HG03095 (cell line): ENCODE results near the gene CREB1.
"Not testable (repeated sequence)": the region's sequence is repeated elsewhere in the genome, so short reads cannot be mapped to it uniquely, and the experiment has no call there.

Experiments used
- ATAC-seq: cut with Tn5 transposase; IDR thresholded peaks from one replicate; pipeline ENCODE4 v1.9.1; 2021; ENCODE audit warnings: moderate library complexity; ENCODE audit not compliant: unreplicated experiment

Gene CREB1

GRCh38 chr2:207614824-207615223 is 85.1 kb downstream of the CREB1 start:
- ATAC-seq, result no peak

GRCh38 chr2:207616185-207616584 is 86.4 kb downstream of the CREB1 start:
- no peak for ATAC-seq

- ATAC-seq, result no peak
These were observed 87.4 kb downstream of the CREB1 start for GRCh38 chr2:207617011-207617671.

- ATAC-seq, result peak; percentile 37
These were observed 90.0 kb downstream of the CREB1 start for GRCh38 chr2:207619764-207620203.

GRCh38 chr2:207621501-207622039 is 91.8 kb downstream of the CREB1 start:
- ATAC-seq, result no peak

GRCh38 chr2:207624185-207625013 is 94.6 kb downstream of the CREB1 start:
- peak; percentile 39 for ATAC-seq

GRCh38 chr2:207625014-207625907 is 95.5 kb downstream of the CREB1 start, which contains the start of gene METTL21A:
Gene METTL21A, minus strand, starts transcription at chr2:207625394. Its CDS starts 1,019 bp downstream, at chr2:207624375.
- peak; percentile 53 for ATAC-seq

GRCh38 chr2:207629553-207629952 is 99.8 kb downstream of the CREB1 start:
- ATAC-seq, result no peak

- no peak for ATAC-seq
These were observed 100.7 kb downstream of the CREB1 start for GRCh38 chr2:207630491-207630890.

- ATAC-seq, result no peak
These were observed 103.1 kb downstream of the CREB1 start for GRCh38 chr2:207632575-207633493.

GRCh38 chr2:207633686-207634085 is 103.9 kb downstream of the CREB1 start:
- no peak for ATAC-seq

GRCh38 chr2:207635468-207636200 is 105.9 kb downstream of the CREB1 start:
- ATAC-seq, result no peak

GRCh38 chr2:207639288-207639687 is 109.5 kb downstream of the CREB1 start:
- ATAC-seq, result not testable (repeated sequence)

- no peak for ATAC-seq
These were observed 110.4 kb downstream of the CREB1 start for GRCh38 chr2:207640160-207640559.

GRCh38 chr2:207640661-207641060 is 110.9 kb downstream of the CREB1 start:
- ATAC-seq, result no peak

GRCh38 chr2:207643892-207644291 is 114.1 kb downstream of the CREB1 start:
- ATAC-seq, result no peak

GRCh38 chr2:207646582-207646981 is 116.8 kb downstream of the CREB1 start:
- ATAC-seq, result not testable (repeated sequence)
